NCI-H1694 treated with DMSO at 0.1 percent for 48 hours (cell line): ENCODE measurements around the gene LINGO1.
A peak's percentile ranks its signal among the peaks of the same experiment; 100 is the strongest.

Source experiments
- DNase-seq: peaks from one replicate; lab custom pipeline; 2025; lab: John Stamatoyannopoulos, UW

Gene LINGO1

DNA sequence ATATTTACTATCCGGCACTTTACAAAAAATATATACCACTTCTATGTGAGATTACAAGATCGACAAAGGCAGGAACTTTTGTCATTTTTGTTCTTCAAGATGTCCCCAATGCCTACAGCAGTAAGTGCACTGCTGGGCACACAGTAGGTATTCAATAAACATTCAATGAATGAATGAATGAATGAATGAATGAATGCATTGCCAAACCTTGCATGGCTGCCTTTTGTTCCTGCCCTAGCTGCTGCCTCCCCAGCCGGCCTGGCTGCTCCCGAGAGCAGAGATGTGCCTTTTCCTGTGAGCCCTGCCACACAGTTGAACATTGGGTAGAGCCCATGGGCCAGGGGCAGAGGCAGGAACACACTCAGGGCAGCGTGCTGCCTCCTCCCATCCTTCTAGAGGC lies 37.5 kb downstream of the LINGO1 start:
- no peak for DNase-seq

DNA sequence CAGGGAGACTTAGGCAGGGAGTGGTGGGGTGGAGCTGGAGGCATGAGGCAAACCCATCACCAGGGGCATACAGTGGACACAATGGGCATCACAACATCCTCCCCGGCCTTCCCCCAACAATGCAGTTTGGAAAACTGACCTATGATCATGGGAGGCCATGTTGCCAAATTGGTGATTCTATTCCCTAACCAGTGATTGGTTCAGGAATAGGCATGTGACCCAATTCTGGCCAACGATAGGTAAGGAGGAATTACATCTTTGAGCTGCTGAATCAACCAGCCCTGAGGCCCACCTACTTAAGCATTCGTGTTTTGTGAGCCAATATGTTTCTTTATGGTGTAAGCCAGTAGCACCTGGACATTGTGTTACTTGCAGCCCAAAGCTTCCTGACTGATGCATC lies 40.0 kb downstream of the LINGO1 start:
- no peak for DNase-seq

DNA sequence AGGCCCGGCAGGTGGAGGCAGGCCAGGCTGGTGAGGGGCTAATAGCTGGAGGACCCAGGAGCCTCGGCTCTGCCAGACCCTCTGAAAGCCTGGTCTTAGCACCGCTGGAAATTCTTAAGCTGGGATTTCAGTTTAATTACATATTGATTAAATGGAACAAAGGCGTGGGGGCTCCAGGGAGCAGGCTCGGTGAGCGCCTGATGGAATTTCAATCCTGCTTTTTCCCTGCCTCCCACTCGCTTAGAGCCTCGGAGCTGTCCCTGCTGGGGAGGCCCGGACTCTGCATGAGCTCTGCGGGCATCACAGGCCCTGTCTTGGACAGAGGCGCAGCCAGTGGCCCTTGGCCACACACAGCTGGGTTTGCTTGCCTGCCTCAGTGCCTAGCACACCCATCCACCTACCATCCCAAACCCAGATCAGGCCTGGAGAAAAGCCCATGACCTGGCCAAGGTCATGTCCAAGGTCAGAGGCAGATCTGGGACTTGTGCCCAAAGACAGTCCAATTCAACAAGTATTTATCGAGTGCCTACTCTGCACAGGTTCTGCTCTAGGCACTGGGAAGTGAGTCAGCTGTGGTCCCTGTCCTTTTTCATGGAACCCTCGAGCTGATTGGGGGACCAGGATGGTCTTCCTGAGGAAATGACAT lies 40.6 kb downstream of the LINGO1 start:
- DNase-seq = no peak

DNA sequence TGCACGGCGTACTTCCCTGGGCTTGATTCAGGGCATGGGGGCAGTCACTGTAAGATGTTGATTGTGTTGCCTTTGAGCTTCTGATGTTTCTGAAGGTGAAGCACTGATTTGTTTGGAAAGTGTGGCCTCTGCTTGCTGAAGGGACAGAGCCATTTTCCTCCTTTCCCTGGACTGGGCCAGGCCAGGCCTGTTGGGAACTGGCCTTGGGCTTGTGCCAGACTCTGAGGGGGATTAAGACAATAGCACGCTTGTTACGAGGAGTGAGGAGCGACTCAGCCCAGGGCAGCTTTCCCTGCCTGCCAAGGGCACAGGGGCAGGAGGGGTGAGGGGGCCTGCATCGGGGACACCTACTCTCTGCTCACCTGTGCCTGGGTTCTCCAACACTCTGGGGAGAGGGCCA lies 42.9 kb downstream of the LINGO1 start:
- no peak for DNase-seq

DNA sequence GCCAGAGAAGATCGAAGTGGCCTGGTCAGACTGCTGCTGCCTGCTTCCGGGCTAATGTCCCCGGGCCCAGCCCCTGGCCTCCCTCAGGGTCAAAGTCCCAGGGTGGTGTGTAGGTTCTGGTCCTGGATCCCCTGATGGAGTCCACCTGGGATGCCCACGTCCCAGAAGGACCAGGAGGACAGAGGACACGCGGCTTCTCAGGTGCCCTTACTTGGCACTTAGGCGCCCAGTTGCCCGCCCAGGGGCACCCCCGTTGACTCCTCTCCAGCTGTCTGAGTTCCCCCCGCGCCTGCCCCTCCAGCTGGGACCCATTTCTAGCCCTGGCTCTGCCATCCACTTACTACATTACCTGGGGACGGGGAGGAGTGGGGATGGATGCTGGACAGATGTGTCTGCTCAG lies 44.6 kb downstream of the LINGO1 start:
- DNase-seq = no peak

DNA sequence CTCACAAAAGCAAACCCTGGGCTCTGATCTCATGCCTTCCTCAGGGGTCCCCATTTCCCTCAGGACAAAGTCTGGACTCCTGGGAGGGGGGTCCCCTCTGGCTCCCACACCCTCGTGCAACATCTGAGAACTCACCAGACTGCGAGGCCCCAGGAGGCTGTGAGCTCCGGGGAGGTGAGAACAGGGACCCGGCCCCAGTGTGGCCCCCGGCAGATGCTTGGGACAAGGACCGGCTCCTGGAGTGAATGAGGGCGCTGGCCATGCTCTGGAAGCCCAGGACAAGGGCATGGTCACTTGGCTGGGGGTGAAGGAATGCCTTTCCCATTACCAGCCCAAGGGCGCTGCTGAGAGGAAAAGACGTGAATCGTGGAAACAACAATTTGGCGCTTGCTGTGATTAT lies 48.0 kb downstream of the LINGO1 start:
- DNase-seq = no peak

DNA sequence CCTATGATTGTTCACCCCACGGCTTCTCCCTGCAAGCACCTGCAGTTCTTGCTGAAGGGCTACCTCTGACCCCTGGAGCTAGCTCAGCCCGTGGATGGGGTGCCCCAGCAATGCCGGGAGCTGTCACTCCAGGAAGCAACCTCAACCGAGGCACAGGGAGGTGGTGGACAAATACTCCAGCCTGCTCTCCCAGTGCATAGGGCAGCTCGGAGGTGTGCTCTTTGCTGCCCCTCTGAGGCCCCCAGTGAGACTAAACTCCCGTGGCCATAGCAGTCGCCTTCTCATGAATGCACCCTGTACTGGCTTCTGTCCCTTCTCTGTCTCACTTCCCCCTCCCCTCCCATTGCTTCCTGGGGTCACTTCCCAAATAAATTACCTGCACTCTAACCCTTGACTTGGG lies 48.5 kb downstream of the LINGO1 start:
- DNase-seq = no peak

DNA sequence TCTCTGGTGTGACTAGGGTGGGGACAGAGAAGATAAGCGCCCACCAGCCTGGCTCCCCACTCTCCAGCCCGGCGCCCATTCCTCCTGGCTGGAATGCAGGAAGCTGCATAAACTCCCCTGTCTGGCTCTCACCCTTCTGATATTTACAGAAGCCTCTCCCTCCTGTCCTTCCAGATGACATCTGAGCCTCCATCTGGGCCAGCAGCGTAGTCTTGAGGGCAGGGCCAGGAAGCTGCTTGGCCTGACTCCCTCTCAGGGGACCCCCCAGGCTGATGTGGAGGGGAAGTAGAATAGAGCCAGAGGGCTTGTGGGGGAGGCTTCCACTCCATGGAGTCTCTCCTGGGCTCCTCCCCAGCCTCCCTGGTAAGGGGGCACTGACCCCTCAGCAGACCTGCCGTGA lies 49.9 kb downstream of the LINGO1 start:
- no peak for DNase-seq

DNA sequence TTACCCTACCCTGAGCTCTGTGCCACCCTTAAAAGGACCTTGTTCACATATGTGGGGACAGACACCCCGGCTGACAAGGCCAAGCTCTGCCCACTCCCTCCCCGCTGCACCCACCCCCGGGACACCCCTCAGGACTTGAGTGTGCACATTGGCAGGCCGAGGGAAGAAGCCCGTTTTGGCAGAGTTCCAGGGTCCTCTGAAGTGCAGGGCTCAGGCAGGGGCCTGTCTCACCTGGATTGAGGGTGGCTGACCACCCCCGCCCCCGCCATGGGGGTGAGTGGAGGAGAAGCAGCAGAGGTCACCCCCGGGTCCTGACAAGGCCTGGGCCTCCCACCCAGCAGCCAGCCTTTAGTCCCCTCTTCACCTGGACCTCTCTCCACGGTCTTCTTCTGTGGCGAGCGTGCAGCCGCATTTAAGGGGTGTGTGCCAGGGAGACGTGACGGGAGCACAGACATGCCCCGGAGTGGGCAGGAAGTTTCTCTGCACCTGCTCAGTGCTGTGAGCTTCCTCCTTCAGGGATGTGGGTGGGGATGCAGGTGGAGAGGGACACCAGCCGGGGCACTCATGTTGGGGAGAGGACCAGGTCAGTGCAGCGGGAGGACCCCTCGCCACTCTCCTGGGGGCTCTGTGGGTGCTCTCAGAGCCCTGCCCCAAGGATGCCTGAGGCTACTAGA lies 50.7 kb downstream of the LINGO1 start:
- DNase-seq = no peak

DNA sequence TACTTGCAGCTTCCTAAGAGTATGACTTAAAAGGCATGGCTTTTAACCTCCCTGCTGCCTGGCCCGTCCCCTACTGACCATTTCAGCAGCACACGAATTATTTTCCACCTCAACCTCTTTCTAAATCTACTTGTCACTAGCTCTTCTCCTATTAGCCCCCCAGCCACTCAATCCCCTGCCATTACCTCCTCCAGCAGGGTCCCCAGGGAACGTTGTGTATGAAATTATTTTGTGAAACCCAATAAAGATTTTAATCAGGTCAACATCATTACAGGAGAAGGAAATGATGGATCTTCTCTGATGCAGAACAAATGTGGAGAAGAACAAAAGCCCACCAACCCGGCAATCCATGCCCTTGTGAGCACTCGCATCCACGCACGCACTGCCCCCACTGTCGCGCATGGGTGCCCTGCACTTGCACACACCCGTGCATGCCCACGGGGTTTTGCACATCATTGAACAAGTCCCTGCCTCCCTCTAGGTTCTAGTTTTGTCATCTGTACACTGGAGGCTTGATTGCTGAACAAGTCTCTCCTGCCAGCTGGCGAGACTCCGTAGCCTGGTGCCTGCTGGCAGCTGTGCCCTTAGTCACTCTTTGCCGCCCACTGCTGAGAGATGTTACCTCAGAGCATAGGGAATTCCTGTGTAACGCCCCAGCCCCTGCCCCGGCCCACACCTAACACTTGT lies 51.6 kb downstream of the LINGO1 start:
- DNase-seq = peak; percentile 86

DNA sequence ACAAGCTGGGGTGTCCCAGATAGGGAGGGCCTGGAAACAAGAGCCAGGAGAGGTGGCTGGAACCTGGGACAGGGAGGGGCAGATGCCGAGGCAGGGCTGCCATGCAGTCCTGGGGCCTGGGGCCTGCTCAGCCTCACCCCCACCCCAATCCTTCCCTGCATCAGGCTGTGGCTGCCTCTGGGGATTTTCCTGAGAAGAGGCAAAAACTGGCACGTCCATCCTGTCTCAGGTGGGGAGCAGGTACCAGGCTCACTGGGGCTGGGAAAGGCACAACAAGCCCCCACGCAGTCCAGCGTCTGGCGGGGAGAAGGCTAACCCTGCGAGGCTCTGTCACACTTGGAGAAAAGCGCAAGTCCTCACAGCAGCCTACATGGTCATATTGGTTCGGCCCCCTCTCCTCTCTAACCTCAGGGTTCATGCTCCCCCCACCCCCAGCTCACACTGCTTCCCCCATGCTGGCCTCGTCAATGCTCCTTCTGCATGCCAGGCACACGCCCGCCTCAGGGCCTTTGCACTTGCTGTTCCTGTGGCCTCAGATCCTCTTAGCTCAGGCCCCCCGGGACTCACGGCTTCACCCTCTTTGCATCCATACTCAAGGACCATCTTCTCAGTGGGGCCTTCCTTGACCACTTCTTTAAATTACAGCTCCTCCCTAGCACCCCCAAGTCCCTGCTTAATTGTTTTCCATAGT lies 53.1 kb downstream of the LINGO1 start:
- DNase-seq = no peak

DNA sequence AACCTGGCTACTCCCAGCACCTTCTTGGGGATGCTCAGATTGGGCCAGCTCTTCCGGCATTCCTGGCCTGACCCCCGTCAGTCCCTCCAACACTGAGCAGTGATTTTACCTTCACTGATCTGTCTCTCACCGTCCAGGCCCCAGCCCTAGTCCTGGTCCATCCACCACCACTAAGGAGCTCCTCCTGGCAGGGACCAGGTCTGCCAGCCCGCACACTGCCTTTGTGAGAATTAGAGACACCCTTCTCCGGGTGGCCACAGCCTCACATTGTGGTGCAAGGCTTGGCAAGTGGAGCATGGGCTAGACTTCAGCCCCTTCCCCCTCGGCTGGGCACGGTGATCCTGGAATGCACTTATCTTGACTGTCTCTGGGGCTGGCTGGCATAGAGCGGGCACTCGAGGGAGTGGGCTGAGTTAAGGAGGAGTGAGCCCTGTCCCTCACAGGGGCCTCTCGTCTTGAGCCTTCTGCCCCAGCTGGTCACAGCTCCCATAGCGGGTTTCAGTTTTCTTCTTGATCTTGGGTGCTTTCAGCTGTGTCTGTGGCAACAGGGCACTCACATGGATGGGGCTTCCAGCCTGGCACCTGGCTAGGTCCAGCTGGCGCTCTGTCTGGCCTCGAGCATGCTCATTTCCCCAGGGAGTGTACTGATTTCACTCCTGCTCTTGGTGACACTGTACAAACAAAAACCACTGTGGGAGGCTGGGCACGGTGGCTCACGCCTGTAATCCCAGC lies 53.9 kb downstream of the LINGO1 start:
- no peak for DNase-seq

DNA sequence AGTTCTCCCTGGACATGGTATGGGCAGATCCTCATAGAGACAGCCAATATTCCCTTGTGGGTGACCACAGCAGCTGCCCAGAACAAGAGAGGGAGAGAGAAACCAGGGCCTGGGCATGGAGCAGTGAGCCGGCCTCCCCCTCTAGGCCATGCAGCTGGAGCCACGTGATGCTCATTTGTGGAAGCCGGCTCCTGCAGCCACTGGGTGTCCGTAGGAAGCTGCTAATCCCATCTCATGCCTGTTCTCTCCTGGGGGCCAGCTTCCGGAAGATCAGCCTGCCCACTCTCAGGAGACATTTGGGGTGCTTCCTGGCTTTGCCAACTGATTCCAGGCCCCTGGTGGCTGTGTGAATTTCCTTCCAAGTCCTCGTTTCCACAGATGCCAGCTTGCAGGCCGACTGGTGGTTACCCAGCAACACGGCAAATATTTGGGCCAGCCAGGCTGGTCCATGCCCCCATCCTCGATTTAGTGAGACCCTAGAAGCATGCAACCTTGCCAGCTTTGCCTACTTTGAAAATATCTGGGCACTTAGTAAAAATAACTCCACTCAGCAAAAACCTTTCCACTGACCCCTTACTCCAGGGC lies 55.3 kb downstream of the LINGO1 start:
- no peak for DNase-seq

DNA sequence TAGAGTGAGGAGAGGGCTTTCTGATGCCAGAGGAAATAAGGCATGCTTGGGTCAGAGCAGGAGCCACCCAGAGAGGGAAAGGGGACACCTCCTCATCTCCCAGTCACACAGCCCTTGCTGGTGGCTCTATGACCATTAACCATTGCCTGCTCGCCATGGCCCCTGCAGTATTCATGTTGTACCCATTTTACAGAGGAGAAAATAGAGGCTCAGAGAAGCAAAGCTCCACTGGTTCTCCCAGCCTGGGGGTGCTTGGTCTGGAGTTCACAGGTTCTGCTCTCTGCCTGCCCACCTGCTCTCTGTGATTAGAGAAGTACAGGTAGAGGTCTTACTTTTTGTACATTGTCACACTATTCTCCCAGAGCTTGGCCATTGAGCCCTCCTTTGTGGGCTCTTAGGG lies 56.2 kb downstream of the LINGO1 start:
- DNase-seq = no peak

DNA sequence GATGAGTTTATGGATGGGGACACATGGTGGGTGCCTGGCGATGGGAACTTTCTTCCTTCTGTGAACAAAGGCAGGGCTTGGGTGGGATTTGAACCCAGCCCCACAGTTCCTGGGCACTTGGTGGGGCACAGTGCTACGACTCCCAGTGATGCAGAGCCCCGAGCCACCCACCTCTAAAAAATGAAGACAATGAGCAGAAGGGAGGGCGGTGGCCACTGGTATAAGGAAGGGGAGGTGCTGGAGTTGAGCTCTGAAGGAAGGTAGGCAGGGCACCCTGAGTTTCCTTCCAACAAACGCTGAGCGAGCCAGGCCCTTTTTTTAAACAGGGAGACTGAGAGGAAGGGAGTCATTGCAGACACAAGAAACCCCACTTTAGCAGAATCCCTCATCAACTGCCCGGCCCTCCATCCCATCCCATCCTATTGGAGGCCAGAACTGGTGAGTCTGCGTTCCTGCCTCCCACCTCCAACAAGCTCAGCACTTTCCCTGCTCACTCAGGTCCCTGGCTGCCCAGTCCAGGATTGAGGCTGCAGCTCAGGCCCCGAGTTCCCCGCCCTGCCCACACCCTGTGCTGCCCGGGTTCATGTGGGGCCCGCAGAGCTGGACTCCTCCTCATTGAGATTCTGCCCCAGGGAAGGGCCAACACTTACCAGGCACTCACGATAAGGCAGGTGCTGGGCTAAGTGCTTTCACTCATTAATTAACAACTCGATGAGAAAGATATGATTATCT lies 57.3 kb downstream of the LINGO1 start:
- DNase-seq = no peak

DNA sequence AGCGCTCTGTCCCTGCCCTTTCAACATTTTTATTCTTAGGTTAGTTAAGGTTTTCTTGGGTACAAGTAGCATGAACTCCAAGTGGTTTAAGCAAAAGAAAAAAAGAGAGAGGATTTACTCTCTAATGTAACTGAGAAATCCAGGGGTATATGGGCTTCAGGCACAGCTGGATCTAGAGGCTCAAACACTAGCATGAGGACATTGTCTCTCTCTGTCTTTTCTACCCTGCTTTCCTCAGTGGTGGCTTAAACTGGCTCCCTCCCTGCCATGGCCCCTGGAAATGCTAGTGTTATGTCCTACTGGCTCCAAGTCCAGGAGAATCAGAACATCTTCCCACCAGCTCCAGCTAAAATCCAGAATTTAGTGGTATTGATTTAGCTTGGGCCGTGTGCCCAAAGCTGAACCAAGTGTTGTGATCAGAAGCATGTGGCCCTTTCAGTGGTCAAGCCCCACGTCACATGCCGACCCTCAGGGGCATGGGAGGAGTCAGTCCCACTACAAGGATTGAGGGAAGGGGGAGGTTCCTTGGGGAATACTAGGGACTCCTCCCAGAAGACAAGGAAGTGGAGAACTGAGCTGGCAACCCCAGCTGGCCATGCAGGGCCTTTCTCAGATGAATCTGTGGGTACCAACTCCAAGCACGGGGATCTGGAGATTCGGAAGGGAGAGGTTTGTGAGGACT lies 58.0 kb downstream of the LINGO1 start:
- DNase-seq = no peak

DNA sequence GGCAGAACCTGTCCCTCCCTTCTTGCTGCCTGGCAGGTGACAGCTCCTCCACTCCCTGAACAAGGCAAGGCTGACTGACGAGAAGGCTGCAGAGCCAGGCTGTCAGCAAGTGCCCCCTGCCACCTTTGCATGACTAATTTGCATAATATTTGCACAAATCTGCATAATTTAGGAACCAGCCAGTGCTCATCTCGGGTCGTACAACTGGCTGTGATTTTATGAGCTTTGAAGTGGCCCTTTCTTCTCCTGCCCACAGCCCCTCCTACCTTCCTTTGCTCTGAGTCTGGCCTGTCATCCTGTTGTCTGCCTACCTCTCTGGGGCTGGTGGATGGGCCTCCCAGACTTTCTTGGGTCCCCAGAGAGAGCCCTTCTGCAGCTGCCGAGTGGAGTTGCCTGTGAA lies 58.9 kb downstream of the LINGO1 start:
- DNase-seq = no peak

DNA sequence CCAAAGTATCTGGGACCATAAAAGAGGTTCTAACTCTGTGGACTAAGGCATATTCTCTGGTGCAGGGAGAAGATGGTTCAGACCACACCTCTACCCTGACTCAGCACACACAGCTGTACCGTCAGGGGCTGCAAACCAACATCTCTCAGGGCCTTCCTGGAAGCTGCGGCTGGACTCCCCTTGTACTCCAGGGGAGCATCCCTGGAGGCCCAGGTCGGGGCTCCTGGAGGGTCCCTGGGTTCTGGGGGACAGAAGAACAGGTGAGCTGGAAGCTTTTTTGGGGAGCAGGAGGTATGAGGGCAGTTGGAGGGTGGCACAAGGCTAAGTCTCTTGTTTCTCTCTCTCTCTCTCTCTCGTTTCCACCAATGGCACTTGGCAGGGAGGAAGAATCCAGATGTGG lies 60.5 kb downstream of the LINGO1 start:
- no peak for DNase-seq

DNA sequence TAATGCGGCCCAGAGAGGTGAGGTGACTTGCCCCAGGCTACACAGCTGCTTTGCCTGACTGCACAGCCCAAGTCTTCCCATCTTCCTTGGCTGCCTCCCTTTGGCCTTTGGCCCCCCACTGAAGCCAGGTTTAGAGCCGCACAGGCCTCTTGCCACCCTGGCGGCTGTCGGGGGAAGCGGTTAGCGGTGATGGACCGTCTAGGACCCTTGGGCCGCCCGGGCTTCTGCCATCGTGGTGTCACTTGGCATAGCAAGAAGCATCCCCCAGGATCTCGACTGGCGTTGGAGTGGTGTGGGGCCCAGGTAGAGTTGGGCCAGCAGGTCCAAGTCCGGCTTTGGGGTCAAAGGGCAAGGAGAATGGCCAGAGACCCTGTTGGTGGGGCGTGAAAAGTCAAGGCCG lies 61.0 kb downstream of the LINGO1 start:
- no peak for DNase-seq

DNA sequence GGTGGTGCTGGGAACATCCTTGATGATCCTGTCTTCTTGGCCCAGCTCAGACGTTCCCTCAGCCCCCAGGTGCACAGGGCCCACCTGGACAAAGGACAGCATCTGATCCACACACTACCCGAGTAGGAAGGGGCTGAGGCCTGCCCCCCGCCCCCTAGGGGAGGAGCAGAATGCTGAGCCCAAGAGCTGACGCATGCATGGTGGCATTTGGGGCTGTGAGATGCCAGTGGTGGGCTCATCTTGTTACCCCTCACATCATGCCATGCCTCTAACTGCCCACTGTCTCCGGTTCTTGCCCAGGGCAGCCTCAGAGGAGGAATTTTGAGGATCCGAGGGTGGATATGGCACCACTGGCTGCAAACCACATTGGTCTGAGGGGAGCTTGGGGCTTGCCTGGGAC lies 61.5 kb downstream of the LINGO1 start:
- no peak for DNase-seq

DNA sequence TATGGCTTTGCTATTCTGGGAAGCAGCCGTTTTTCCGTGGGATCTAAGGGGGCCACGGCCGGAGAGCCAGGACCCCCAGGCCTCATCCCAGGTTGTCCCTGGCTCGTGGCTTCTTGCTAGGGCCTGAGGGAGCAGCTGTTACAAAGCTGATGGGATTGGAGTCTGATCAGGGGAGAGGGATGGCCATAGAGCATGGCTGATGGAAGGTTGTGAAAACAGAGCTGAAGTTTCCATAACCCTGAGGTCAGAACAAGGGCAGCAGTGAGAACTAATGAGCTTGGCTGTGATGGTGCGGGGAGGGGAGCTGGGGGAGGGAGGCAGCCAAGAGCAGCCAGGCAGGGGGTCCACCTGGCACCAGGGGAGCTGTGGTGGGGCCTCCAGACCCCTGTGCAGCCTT lies 63.0 kb downstream of the LINGO1 start:
- no peak for DNase-seq
